IPS-NIHi7 (cell line): ENCODE data around the gene FAM47E.

Experiments
- DNase-seq: peaks from one replicate; pipeline ENCODE4 v3.0.0; 2012; ENCODE audit warnings: mixed read lengths; ENCODE audit errors: extremely low spot score

FAM47E gene

DNA sequence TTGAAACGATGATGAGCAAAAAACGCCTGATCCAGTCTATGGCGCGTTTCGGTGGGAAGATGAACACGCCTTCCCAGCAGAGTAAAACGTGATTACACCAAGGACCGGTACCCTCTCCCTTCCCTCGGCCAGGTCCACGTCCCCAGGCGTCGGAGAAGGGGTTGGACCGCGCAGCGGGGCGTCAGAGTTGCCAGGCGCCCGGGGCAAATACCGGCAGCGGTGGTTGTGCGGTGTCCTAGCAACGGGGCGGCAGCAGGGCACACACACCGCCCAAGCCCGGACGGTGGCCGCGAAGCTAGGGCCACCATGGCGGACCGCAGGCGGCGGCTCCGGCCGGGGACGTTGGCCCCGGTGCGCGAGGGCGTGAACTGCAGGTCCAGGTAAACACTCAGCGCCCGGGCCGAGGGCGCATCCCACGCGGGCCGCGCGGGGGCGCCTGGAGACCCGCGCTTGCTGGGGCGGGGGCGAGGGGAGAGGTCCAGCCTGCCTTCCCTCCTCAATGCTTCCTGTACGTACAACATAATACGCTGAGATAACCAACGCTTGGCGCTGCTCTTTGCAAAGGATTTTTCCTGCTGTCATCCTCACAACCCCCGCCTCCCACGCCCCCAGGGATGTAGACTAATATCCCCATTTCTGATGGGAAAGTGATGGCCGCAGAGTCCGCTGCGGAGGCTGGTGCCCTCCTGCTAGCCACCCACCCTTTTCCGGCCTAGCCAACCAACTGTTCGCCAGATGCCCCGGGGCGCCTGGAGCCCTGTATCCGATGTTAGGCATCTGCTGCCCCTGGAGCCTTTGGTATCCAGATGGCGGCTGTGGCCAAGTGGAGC lies at the start of gene FAM47E:
Gene FAM47E, plus strand, starts transcription at position 281 of the 830 bp plus-strand sequence. Its CDS starts 26 bp downstream, at position 307.
- DNase-seq, result peak; percentile 87

GRCh38 chr4:76203541-76203940 lies 48.0 kb upstream of the FAM47E start:
- no peak for DNase-seq

DNA sequence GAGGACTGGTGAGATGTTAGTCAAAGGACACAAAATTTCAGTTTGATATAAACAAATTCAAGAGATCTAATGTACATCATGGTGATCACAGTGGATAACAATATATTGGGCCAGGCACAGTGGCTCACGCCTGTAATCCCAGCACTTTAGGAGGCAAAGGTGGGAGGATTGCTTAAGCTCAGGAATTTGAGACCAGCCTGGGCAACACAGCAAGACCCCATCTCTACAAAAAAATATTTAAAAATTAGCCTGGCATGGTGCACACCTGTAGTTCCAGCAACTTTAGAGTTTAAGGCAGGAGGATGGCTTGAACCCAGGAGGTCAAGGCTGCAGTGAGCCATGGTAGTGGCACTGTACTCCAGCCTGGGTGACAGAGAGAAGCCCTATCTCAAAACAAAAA lies 46.6 kb upstream of the FAM47E start:
- no peak for DNase-seq

DNA sequence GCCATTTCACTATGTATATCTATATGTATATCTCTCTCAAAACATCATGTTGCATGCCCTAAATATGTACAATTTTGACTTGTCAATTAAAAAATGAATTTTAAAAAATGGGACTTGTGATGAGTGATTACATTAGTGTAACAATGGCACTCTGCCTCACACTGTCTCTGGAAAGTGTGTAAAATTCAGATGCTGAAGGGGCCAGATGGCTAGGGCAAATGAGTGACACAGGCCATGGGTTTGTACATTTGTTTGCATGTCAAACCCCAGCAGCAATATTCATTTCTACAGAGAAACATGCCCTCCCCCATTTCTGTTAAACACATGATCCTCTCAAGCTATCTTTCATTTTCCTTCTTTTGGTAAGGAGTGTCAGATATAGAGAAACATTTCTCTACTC lies 46.0 kb upstream of the FAM47E start:
- DNase-seq, result no peak

- no peak for DNase-seq
Measured at GRCh38 chr4:76206222-76206942, 45.1 kb upstream of the FAM47E start.

- no peak for DNase-seq
Measured at GRCh38 chr4:76207549-76207948, 44.0 kb upstream of the FAM47E start.

DNA sequence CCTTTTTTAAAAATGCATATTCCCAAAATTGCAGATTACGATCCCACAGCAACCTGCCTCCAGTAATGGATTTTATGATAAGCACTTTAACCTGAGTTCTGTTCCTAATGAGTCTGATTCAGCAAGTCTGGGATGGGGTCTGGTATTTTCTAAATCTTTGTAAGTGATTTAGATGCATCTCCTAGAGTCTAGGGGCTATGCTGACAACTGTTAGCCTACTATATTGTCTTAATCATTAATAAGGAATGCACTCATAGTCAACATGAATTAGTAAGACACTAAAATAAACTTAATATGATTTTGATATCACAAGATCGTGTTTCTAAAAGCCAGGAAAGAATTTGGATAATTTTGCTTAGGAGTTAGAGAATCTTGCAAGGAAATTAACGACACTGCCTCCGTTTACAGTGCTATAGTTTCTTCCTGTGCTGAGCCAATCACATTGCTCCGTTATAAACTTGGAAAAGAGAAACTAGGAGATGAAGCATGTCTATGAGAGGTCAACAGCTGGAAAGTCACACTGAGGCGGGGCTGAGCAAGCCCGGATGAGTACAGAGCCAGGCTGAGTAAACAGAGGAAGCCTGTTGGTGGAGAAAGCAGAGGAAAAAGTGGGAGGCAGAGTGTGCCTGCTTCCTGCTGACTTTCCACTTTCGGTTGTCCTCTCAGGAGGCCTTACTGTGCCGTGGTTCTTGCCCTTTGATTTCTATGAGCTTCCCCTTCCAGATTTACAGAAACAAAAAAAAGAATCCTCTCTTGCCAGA lies 43.3 kb upstream of the FAM47E start:
- DNase-seq, result no peak

DNA sequence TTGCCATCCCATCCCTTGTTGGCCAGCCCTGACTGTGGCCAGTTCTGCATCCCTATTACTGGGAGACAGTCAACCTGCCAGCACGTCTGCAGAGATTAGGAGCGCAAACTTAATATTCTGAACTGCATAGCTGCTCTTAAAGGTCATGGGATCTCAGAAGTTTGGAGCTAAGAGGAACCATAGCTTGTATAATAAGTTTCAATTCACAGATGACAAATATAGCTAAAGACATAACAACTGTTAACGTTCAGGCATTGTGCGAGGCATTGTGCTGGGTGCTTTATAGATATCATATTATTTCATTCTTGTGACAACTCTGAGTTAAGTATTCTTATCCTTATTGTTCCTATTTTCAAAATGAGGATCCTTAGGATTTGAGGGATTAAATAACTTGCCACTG lies 41.6 kb upstream of the FAM47E start:
- DNase-seq, result no peak

DNA sequence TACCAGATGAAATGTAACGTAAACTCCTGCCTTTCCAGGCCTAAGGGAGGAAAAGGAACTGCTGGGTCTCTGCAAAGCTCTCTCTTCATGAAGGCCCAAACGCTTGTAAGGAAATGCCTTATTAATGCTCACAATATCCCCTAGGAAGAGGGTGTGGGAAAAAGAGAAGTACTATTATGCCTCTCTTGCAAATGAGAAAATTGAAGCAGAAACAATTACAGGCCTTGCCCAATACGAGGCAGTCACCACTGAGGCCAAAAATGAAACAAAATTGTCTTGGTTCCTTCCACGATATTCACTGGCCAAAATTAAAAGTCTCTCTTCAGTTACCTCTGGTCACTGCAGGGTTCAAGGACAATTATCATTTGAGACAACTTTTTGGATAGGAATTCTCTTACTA lies 41.1 kb upstream of the FAM47E start:
- DNase-seq, result no peak

DNA sequence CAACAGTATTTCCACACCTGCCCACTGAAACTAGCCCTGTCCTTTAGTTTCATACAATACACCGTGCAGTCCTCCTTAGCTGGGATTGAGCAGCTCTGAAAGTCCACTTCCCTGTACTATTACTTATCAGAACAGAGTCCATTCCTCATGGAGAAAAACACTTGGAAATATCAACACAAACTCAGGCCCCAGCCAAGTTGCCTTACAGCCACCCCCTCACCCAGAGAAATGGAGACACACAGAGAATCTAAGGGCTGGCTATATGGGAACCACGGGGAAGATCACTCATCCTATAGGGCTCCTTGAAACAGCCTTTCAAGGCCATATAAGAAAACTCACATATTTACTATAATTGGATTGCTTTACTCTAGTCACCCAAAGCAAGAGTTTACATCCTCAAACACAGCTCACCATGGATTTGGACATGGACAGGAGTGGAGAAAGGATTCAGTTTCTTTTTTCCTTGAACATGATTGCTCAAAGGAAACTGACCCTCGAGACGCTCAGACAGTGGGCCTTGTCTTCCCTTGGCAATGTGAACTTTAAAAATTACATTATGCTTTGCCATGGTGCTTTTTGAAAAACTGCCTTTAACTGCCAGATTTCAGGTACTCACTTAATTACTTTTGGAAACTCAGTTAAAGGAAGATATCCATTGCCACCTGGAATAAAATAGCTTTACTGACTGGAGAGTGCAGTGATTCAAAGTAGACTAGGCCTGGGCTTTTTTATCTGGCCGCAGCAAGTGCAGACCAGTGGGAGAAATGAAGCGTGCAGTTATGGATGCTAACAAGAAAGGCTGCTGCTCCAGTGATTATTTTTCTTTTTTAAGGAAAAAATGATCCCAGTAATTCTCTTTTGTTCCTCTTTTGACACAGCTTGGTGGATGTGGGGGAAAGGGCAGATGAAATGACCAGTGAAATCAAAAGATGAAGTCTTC lies 39.5 kb upstream of the FAM47E start:
- no peak for DNase-seq

GRCh38 chr4:76212851-76213414 lies 38.6 kb upstream of the FAM47E start:
- DNase-seq, result peak; percentile 65

GRCh38 chr4:76213415-76214176 lies 37.9 kb upstream of the FAM47E start, which contains the start of gene SCARB2:
TSS of gene SCARB2 (minus strand) at chr4:76213824. CDS start at chr4:76213543, 281 bp downstream.
- DNase-seq, result peak; percentile 93

DNA sequence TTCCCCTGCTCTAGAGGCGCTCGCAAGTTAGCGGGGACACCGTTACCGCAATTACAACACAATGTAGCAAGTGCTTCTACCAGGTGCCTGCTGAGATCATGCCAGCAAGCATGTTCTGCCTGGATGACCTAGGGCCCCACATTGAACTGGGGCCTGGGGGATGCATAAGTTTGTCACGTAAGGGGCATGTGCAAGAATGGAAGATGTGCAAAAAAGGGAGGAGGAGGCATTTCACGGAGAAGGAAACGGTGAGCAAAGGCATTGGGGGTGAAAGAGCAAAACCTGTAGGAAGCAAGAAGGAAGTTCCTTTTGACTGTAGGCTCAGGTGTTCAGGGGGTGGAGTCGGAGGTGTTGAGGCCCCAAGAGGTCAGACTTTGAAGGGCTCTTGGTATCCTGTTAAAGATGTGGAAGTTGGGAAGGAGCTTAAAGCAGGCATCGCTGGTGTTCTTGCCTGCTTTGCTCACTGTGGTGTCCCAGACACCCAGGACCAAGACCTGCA lies 37.3 kb upstream of the FAM47E start:
- no peak for DNase-seq

DNA sequence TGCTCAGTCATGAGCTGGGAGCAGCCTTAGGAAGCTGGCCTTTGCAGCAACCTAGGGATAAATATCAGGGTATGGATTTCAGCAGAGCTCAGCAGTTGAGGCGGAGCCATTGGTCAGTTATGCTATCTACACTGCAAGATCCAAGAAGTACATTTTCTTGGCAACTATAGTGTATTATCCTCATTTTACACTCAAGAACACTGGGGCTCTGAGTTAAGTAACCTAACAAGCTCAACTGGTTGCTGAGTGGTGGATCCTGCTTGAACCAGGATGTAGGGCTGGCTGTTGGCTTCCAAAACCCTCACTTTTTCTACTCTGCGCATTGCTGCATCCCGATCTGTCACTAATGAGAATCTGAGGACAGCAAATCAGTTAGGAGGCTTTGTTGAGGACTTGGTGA lies 36.4 kb upstream of the FAM47E start:
- DNase-seq, result no peak

DNA sequence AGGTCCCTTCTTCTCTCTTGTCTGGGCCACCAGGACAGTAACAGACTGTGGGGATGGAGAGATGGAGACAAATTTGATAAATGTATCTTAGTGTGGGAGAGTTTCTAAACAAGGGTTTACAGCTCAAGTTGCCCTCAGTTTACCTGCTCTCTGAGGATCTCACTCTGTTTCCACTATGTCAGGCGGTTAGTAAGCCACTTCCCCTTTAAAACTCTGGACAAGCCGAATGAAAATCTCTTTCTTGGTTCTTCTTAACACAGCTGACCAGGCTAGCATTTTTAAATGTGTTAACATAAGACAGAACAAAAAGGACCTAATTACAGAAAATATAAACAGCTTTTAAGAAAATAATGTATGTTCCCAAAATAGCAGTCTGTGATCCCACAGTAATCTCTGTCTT lies 35.0 kb upstream of the FAM47E start:
- no peak for DNase-seq

DNA sequence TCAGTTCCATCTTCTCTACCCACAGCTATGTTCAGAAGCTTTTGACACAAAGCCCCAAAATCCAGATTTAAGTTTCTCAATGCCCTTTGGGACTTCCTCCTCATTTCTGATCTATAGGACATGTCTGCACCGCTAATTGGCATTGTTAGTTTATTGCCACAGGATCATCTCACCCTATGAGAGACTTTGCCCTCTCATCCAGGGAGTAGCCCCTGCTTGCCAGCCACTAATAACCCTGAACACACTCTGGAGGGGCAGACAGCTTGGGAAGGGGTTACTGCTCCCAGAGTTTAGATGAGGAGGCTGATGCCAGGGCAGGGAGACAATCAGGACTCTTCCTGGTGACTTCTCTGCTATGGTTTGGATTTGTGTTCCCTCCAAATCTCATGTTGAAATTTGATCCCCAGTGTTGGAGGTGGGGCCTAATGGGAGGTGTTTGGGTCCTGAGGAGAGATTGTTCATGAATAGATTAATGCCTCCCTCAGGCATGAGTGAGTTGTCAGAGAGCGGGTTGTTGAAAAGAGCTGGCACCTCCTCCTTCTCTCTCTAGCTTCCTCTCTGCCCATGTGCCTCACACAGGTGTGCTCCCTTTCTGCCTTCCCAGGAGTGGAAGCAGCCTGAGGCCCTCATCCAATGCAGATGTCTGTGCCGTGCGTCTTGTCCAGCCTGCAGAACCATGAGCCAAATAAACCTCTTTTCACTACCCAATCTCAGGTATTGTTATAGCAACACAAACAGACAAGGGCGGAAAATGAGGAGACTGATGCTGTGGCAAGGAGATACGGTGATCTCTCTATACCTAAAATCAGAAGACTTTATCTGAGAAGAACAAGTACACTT lies 34.3 kb upstream of the FAM47E start:
- DNase-seq, result no peak

GRCh38 chr4:76219299-76220055 lies 32.0 kb upstream of the FAM47E start:
- no peak for DNase-seq

GRCh38 chr4:76224171-76224570 lies 27.4 kb upstream of the FAM47E start:
- no peak for DNase-seq
